ENCODE data around the gene LCLAT1.

The LCLAT1 gene

DNA sequence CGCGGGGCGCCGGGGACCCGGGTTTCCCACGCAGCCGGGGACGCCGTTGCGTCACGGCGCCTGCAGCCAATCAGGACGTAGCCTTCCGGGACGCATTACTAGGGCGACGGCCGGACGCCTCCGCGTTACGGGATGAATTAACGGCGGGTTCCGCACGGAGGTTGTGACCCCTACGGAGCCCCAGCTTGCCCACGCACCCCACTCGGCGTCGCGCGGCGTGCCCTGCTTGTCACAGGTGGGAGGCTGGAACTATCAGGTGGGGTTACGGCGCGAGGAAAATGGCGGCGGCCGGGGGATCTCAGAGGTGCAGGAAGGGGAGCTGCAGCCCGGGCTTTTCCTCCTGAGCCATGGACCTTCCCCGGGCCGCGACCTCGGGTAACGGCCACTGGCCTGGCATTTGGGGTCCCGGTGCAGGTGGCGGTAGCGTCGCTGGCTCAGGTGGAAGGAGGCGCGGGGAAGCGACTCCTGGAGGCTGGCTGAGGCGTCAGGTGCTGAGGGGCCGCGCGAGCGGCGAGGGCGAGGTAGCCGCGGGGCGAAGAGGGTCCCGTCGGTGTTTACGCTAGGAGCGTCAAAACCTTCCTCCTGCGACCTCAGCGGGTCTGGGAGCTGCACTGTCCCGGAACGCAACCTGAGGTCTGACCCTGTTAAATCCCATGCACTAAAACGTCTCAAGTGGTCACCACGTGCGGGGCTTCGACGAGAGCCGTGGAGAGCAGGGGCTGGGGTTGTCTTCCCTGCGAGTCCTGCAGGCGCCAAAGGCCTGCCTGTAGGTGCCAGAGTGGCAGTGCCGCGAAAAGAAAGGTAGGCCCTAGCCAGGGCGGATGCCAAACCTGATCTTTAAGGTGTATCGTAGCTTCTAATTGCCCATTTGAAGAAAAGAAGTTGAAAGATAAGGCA, at the start of gene LCLAT1:
LCLAT1 (plus strand) TSS at position 98 of the 897 bp plus-strand sequence. CDS start 78,345 bp downstream, outside the sequence.
- DNase-seq (ENCODE audit: low read depth) = peak; percentile 51

DNA sequence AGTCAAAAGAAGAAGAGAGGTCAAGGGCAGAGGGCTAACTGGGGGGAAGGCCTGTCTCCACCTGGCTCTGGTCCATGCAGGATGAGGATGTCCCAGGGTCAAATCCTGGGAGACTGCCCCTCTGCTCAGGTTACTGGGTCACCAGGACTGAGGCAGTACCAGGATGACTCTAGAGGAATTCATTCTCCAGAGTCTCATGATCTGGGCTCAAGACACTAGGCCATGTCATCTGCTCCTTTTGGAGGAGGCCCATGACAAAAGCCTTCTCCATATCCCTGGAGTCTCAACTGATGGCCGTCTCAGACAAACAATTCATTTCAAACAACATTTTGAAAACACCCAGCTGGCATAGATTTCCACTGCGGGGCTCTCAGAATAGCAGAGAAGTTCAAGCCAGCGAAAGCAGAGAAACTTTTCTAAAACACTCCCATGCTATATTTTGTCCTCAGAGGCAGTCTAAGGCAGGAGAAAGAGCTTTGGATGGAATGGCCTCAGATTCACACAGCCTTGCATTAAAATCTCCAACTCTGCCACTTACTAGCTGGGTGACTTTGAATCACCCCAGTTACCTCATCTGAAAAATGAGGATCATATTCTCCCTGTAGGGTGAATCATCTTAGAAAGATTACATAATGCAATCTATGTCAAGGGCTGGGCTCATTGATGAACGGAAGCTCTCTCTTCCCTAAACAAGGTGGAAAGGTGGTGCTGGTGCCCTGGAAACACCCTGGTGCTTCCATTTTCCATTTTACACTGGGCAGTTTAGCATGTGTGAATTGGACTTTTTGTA, 48.8 kb upstream of the LCLAT1 start:
- no peak for DNase-seq (ENCODE audit: low read depth)

DNA sequence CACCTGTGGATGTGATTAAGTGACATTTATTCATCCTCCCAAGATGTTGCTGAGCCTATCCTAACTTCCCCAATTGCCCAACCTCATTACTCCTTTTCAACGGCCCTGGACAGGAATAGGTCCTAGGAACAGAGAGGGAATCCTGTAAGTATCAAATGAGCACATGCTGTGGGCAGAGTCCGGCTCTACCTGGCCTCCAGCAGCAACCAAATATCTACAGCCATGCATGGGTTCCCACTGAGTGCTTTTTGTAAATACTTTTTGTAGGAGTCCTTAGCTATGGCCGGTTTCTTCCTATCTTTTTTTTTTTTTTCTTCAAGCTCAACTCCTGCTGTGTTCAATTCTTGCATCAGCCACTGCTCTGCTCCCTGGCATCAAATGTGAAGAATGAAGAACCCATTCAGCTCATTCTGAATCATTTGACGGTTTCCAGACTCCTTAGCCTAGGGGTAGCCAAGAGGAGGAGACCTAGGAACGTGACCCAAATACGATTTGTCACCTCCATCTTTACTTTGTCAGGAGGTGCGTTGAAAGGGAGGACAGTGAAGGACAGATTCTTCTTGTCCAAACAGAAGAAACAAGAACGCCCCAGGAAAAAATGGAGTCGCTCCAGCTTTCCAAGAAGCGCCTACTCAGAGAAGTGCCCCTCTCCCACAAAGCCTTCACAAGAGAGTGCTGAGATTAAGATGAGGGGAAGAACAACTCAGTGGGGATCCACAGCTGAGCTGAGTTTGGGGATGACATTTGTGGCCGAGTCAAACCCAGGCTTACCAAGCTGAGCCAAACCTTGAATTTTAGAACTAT, 46.7 kb upstream of the LCLAT1 start:
- no peak for DNase-seq (ENCODE audit: low read depth)

DNA sequence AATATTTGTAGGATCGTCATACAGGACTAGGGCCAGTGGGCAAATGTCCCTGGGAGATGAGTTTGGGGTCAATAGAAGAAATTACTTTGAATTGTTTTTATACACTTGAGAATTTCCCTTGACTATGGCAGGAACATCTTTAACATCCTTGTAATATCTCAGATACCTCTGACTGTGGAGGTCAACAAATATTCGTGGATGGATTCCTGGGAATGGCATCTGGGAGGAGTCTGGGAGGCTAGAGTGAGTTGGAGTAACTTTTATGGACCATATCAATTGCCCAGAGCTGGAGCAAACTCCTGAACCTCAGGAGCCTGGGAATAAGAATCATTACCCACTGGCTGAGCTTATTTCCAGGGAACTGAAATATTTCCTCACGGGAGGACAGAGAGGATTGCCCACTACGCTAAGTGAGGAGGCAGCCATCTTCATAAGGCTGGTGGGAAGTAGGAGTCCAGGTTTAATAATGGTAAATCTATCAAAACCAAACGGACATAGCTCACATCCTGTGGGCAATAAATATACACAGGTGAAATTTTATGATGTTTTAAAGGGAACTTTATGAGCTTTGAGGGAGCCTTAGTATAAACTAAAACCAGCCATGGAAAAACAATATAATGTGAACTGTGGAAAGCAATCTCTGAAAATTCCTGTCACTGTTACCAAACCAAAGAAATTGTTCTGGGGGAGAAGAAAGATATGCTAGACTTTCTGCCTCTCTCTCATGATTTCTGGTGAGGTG, 44.4 kb upstream of the LCLAT1 start:
- no peak for DNase-seq (ENCODE audit: low read depth)

DNA sequence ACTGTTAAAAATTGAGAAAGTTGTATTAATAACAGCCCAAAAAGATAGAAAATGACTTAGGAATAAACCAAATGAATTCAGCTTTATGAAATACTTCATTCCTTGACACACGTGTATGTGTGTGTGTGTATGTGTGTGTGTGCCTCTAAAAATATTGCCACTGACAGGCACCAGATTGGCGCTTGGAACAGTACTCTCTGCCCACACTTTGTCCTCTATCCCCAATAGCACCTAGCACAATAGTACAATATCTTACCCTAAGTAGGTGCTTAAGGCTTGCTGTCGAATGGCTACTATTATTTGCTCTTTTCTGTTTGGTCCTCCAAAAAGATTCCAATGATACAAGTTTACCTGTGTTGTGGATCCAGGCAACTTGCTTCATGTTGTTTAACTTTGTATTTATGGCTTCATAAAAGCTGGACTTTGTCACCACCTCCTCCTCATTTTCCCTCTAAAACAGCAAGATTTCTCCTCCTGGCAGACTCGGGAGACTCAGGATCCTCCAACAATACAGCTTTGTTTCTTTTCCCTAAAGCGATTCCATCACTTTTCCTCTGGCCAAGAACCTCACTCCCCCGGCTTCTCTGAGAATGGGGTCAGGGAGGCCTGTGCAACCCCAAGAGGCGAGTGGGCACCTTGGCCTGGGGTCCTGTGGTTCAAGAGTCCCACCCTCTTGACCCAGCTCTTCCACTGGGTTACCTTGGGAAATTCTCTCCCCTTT, 43.3 kb upstream of the LCLAT1 start:
- DNase-seq (ENCODE audit: low read depth) = no peak

DNA sequence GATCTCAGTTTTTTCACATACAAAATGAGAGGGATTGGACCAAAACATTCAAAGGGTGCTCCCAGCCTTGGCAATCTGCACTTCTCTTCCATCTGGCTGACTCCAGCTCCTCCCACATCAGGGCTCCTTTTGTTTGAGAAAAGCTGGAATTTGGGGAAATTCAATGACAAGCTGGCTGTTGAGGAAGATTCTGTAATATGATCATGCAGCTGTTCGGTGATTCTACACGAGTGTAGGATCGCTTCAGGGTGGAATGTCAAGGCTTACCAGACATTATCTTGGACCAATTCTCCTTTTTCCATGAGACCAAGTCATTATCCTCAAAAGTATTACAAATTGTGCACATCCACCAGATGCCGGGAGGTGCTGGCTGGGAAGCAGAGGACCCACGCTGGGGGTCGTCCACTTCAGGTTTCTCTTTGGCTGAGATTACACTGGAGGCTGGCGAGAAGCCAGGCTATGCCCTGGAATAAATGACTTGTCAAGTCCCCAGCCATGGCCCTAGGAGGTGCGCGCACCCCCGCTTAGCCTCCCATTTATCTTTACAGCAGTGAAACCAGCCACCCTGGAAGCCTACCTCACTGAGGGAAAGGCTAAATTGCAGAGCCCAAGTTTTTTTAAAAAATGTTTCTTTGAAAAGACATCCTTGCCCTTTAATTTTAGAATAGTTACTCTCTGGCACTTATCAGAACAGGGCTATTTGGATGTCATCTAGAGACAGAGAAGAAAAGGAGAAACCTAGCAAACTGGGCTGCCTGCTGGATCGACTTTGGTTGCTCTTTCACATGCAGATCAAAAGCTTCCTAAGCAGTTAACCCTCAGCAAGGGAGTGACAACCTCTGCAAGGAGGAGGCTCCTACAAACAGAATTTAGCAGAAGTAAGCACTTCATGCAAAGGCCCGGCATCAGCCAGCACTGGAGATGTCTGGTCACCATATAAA, 42.5 kb upstream of the LCLAT1 start:
- no peak for DNase-seq (ENCODE audit: low read depth)

DNA sequence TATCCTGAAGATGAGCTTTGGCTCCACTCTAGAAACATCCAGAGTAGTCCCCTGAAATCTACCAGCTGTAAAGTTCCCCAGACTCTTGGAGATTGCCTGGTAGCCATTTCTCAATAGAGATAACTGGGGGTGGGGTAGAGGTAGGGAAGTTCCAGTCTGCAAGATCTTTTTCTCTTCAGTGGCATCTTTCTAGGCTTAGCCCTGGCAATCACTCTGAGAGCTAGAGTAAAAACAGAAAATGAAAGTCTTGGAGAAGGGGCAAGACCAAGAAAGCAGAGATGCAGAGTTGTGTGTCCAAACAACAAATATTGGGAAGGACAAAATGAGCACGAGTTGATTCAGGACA, 41.8 kb upstream of the LCLAT1 start:
- DNase-seq (ENCODE audit: low read depth) = no peak

DNA sequence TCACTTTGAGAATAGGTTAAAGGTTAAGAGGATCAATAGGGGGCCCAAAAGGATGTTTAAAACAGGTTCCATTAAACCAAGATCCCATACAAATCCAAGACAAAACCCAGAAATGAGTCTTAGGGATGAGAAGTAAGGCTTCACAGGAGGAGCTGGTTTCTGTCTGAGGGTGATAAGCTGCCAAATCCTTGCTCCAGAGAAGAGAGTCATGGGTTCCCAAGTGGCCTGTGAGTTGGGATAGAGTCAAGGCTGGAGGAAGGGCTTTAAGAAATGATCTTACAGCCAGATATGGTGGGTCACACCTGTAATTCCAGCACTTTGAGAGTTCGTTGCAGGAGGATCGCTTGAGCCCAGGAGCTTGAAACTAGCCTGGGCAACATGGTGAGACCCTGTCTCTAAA, 40.2 kb upstream of the LCLAT1 start:
- DNase-seq (ENCODE audit: low read depth) = no peak

DNA sequence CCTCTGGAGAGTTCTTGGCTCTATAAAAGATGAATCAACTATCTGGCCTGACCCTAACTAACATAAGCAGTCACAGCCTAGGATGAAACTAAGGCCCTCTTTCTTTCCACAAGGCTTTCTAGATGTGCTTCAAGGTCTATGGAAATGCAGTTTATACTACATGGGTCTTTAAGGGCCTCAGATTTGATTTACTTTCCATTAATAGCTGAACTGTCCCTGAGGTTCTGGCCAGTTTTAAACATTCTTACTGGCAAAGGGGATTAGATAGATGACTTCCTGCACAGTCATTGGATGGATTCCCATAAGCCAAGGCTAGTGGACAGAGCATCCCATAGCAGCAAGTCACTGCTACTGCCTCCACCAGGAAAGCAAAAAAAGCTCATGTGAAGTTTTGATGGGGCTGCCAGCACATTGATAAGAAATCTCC, 38.1 kb upstream of the LCLAT1 start:
- peak; percentile 4 for DNase-seq (ENCODE audit: low read depth)

DNA sequence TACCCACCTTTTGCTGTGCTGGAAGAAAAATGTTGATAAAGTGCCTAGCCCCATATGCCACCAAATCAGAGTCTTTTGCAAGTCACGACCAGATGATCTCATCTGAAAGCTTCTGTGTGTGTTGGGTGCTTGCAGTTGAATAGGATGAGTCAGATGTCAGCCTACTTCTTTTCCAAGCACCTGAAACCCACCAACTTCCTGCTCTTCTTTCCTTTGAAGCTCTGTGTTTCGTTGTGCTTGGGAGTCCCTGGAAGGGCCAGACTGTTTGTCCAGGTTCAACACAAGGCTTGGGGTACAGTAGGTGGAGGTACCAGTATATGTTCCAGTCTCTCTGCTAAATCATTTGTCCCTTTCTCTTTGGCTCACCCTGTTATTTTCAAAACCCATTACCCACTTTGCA, 36.8 kb upstream of the LCLAT1 start:
- peak; percentile 5 for DNase-seq (ENCODE audit: low read depth)

DNA sequence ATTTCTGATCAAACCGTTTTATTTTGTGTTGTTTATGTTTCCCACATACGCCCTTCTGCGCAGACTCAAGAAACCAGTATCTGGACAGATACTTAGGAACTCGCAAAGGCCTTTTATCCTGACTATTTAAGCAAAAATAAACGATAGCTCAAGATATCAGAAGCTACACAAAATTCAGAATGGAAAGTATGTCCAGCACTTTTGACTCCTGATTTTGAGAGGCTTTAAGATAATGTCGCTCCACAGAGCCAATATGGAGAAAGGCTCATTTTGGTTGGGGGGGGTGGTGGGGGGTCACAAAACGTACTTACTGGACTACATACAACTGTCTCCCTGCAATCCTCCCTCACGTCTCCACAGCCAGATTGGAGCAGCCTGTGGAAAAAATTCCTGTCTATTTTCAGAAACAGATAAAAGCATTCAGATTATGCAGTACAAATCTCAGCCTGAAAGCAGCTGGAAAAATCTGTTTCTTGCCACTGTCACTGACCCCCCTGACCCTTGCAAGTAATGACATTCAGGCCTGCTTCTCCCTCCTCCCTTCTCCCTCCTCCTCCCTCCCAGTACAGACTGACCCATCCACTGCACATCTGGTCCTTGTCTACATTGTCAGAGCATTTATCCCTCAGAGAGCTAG, 34.9 kb upstream of the LCLAT1 start:
- DNase-seq (ENCODE audit: low read depth) = no peak

DNA sequence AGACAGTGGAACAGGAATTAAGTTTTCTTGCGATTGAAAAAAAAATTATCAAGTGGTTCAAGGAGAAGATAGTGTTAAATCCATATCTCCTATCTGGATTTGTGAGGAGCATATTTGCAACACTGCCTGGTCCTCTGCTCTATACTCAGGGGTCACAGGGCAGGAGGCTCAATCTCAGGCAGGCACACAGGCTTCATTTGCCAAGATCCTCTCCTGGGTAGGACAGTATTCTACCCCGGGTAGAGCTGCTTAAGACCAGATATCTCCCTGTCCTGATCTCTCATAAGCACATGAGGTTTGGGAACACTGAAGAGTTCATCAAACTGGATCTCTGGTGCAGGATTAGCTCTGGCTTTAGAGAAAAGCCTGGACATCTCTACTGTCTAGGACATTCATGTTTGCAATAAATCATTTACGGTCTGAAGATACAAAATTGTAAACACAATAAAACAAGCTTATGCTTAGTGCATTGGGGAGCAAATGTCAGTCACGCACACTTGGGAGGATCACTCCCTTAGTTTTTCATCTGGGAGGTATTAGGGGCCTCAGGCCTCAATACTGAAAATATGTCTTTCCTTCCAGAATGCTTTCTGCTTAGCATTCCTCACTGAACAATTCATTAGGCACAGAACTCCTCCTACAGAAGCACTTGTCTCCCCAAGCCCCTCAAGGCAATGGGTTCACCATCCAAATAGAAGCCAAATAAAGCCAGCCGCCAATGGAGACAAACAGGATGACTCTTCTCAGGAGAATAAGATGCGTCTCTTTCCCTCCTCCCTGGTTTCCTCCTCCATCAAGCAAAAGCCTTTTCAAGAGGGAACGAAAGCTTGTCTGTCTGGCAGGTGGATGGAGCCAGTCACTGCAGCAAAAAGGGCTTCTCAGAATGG, 34.1 kb upstream of the LCLAT1 start:
- no peak for DNase-seq (ENCODE audit: low read depth)

DNA sequence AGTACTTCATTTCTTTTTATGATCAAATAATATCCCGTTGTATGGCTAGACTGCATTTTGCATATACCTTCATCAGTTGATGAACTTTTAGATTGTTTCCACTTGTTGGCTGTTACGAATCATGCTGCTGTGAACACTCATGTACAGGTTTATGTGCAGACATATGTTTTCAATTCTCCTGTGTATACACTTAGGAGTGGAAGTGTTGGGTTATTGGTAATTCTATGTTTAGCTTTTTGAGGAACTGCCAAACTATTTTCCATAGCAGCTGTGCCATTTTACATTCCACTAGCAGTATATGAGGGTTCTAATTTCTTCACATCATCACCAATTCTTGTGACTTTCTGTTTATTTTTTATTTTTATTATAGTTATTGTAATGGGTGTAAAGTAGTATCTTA, 32.1 kb upstream of the LCLAT1 start:
- no peak for DNase-seq (ENCODE audit: low read depth)

DNA sequence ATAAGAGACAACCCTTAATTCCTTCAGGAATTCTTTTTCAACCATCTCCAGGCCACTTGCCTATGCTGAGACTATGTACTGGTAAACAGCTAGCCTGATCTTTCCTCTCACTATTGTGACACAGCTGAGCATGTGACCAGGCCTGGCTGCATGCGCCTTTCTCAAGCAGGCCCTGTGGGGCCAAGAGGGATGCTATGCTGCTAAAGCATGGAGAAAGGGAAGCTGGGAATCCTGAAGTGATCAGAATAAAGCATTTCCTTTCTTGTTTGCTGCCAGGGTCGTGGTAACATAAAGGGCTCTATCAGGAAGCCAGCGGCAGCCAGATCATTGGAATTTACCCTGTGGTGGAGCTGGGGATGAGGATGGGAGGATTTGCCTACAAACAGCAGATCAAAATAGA, 29.8 kb upstream of the LCLAT1 start:
- no peak for DNase-seq (ENCODE audit: low read depth)

DNA sequence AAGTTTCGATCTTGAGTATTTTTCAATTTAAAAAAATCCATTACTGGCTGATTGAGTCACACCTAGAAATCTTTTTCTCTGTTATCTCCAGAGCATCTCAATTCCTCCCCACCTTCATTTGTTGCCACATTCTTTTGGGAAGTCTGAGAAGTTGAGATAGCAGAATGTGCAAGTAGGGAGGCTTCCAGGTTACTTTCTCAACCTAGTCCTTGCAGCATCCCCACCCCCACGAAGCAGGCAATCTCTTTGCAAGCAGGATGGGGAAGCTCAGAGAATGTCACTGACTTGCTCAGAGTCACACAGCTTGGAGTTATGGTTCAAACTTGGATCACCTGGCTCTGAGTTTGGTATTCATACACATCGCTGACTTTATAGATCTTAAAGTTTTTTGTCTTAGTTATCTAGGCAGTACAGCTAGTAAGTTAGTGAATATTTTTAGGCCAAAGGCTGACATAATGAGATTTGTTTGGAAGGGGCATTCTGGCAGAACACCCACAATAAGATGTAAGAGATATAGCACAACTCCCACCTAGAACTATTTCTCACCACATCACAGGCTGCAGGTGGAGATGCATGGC, 25.9 kb upstream of the LCLAT1 start:
- no peak for DNase-seq (ENCODE audit: low read depth)

DNA sequence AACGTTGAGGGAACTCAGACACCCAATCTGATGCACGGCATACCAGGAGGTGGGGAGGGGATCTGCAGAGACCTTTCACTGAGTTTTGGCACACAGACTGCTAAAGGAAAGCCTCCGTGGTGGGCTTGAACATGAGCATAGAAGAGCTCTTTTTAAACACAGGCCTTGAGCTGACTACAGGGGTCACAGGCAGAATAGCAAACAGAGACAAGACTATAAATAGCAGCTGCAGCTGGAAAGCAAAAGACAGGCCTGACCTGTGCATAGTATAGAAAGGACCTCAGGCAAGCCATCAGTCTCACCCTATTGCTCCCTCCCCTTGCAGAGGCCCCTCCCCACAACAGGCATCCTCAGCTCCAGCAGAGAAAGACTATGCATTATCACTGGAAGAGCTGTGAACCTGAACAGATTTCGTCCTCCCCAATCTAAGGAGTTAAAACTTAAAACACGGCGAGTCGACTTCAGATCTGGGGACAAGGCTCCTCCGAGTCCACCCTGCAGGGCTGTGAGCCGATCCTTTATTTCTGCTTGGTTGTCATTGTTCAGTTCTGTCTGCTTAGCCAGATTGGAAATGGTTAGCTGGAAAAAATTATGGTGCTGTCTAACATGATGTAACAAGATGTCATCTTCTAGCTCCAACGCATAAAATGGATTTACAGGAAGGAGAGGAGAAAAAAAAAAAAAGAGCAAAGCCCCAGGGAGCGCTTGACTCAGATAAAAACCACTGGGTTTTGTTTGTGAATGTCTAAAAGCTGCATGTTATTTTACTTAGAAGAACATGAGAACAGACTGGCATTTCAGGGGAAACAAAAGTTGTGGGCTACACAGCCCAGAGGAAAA, 25.2 kb upstream of the LCLAT1 start:
- DNase-seq (ENCODE audit: low read depth) = peak; percentile 5

DNA sequence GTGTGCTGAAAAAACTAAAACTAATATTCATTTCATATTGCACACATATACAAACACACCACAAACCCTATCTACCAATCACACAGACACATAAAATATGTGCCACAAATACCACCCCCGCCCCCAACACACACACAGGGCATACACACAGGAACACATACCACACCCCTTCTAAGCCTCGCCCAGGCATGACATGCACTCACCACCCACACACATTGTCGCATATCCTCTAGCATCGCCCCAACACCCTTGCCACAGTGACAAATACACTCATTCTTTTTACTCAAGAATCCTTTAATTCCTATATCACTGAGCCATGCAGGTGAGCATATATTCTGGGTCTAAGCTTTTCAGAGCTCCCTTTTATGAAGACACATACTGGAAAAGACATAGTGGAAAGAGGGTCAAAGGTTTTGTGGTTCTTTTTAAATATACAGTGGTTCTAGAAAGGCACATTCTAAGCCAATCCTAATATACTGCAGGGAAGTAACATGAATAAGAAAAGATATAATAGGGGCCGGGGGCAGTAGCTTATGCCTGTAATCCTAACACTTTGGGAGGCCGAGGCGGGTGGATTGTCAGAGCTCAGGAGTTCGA, 24.5 kb upstream of the LCLAT1 start:
- DNase-seq (ENCODE audit: low read depth) = peak; percentile 39

Data from HS-27A (cell line).